ENCODE measurements around the gene FCMR. TPM values are rescaled to one million over a fixed set of nuclear protein-coding genes. Genes with fewer than 3 reads are reported as not detected.
A peak's percentile ranks its signal among the peaks of the same experiment; 100 is the strongest.
"Not testable (repeated sequence)": the region's sequence is repeated elsewhere in the genome, so short reads cannot be mapped to it uniquely, and the experiment has no call there.

Gene FCMR
- total RNA-seq, 1 experiment from 2014 or later = 4.0 TPM

- no peak for DNase-seq (ENCODE audit: low spot score)
These were observed 45.9 kb downstream of the FCMR start for GRCh38 chr1:206875752-206876377.

GRCh38 chr1:206873603-206874188 is 48.0 kb downstream of the FCMR start:
- no peak for DNase-seq (ENCODE audit: low spot score)

DNA sequence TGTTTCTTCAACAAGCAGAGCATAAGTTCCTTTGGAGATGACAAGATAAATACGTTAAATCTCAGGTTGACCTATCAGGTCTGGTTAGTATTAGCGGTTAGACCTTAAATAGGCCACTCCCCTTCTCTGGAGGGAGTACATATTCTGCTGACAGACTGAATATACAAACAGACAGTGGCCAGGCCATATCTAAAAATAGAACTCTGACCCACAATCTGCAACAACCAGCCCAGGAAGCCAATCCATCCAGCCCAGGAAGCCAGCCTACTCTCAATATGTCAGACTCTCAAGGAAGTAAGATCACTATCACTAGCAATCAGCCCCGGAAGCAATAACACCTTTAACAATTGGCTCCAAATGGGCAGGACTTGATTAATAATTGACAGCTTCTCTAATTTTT is 49.6 kb downstream of the FCMR start:
- DNase-seq (ENCODE audit: low spot score) = no peak

DNA sequence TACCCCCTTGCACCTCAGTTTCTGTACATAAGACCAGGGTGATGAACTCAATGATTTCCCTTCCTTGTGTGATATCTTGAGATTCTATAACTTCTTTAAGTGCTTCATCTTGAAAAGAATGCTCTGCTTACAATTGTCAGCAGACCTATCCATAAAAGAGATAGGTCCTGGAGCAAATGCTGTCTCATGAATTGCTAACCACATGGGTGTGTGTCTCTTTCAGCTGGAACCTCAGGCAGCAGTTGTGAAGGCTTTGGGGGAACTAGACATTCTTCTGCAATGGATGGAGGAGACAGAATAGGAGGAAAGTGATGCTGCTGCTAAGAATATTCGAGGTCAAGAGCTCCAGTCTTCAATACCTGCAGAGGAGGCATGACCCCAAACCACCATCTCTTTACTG is 53.5 kb downstream of the FCMR start:
- no peak for DNase-seq (ENCODE audit: low spot score)

GRCh38 chr1:206867716-206868115 is 54.0 kb downstream of the FCMR start:
- DNase-seq (ENCODE audit: low spot score) = no peak

DNA sequence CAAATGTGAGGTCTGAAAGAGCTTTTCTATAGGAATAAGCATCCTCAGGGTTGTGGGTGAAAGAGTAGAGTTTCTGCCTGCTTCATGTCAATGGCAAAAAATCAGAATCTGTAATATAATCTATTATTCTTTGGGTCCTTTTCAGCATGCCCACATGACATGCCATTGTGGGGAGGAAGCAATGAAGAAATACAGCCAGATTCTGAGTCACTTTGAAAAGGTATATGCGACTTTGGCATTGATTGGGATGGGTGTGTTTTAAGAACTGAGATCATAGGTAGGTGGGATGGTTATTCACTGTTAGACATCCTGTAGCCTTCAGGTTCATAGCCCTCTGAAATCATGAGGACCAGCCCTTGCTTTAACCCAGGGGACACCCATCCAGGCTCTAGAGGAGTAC is 54.5 kb downstream of the FCMR start:
- DNase-seq (ENCODE audit: low spot score) = no peak

DNA sequence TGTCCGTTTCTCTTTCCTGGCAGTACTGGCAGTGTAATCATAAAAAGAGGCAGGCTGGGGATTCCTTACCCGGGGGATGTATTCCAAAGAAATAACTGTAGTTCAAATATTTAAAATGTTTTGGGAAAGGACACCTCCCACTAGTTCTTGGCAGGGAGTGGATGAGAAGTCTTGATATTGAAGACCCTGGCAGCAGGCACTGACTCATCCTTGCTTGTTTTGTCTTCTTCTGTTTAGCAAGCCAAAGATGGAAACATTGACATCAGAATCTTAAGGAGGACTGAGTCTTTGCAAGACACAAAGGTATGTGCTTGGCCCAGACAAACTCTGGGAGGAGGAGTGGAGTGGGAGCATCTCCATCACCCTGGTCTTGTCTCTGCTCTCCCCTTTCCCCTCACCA is 55.7 kb downstream of the FCMR start:
- no peak for DNase-seq (ENCODE audit: low spot score)

GRCh38 chr1:206864939-206865671 is 56.6 kb downstream of the FCMR start, which contains the start of gene IL20:
TSS of gene IL20 (plus strand) at chr1:206865623. CDS start at chr1:206865853, 230 bp downstream.
- peak; percentile 76 for DNase-seq (ENCODE audit: low spot score)

DNA sequence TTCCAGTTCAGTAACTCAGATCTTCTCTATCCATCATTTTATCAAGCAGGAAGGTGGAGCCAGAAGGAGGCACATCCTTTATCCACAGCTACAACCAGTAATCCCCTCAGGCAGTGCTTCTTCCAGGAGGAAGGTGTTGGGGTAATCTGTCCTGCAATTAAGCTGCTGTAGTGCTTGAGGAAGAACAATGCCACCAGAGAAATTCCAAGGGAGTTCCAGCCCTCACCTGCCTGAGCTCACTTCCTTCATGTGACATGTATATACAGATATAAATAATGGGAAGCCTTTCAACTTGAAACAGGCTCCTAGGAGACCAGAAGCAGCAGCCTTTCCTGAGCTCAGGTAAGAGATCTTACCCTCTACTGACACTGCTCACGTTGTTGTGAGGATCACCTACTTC is 58.5 kb downstream of the FCMR start:
- no peak for DNase-seq (ENCODE audit: low spot score)

GRCh38 chr1:206860165-206860564 is 61.6 kb downstream of the FCMR start:
- DNase-seq (ENCODE audit: low spot score) = no peak

DNA sequence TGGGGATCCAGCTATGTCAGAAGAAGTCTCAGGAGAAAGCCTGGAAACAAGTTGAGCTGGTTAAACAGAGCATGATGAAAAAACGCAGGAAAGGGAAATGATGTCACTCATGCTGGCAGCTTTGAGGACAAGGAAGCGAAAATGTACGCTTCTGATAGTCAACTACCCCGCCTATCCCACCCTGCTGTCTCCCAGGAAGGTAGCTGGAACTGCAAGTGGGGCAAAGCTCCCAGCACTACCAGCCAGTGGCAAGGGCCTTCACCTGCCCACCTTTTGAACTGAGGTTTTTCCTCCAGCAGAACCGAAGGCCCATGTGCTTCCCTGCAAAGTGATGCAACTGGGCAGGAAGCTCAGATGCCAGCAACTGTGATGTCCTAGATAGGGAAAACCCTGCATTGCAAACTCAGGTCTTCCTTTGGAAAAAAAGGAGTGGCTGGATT is 62.6 kb downstream of the FCMR start:
- no peak for DNase-seq (ENCODE audit: low spot score)

- DNase-seq (ENCODE audit: low spot score) = no peak
These were observed 64.9 kb downstream of the FCMR start for GRCh38 chr1:206856674-206857464.

- no peak for DNase-seq (ENCODE audit: low spot score)
These were observed 65.9 kb downstream of the FCMR start for GRCh38 chr1:206855859-206856258.

GRCh38 chr1:206854401-206855129 is 67.2 kb downstream of the FCMR start:
- peak; percentile 66 for DNase-seq (ENCODE audit: low spot score)

GRCh38 chr1:206853696-206854095 is 68.0 kb downstream of the FCMR start:
- not testable (repeated sequence) for DNase-seq (ENCODE audit: low spot score)

Other genes starting within 250 kb of the FCMR start
- 46.9 and 48.6 TPM in 2 replicates for gene MAPKAPK2, start 237.0 kb downstream of the FCMR start, total RNA-seq (2014; rRNA removed; shearing (Covaris generic))
- not detected in 2 replicates for gene IL19, start 151.2 kb downstream of the FCMR start, total RNA-seq (2014; rRNA removed; shearing (Covaris generic))
- not detected in 2 replicates for gene IL10, start 149.4 kb downstream of the FCMR start, total RNA-seq (2014; rRNA removed; shearing (Covaris generic))
- gene IL20, start 56.3 kb downstream of the FCMR start, total RNA-seq (2014; rRNA removed; shearing (Covaris generic)) = not detected in 2 replicates
- gene IL24, start 24.5 kb downstream of the FCMR start, total RNA-seq (2014; rRNA removed; shearing (Covaris generic)) = not detected in 2 replicates
- gene PIGR, start 24.5 kb upstream of the FCMR start, total RNA-seq (2014; rRNA removed; shearing (Covaris generic)) = not detected in 2 replicates
- gene FCAMR, start 48.5 kb upstream of the FCMR start, total RNA-seq (2014; rRNA removed; shearing (Covaris generic)) = not detected in 2 replicates
- gene C1orf116, start 110.8 kb upstream of the FCMR start, total RNA-seq (2014; rRNA removed; shearing (Covaris generic)) = 0.31 and 1.4 TPM in 2 replicates
- gene YOD1, start 129.3 kb upstream of the FCMR start, total RNA-seq (2014; rRNA removed; shearing (Covaris generic)) = 4.4 and 5.1 TPM in 2 replicates
- gene PFKFB2, start 131.3 kb upstream of the FCMR start, total RNA-seq (2014; rRNA removed; shearing (Covaris generic)) = 15.6 and 17.4 TPM in 2 replicates
- gene C4BPB, start 166.9 kb upstream of the FCMR start, total RNA-seq (2014; rRNA removed; shearing (Covaris generic)) = 7.3 and 11.1 TPM in 2 replicates
- not detected in 2 replicates for gene C4BPA, start 182.3 kb upstream of the FCMR start, total RNA-seq (2014; rRNA removed; shearing (Covaris generic))